IPS-NIHi11 (cell line): ENCODE results near the gene TMPRSS13.
"Not testable (repeated sequence)": the region's sequence is repeated elsewhere in the genome, so short reads cannot be mapped to it uniquely, and the experiment has no call there.

Experiments
- DNase-seq: peaks from one replicate; pipeline ENCODE4 v3.0.0; 2012; ENCODE audit warnings: mixed read lengths, low spot score

TMPRSS13 gene

GRCh38 chr11:117872975-117873827 is 56.0 kb downstream of the TMPRSS13 start:
- no peak for DNase-seq

- no peak for DNase-seq
Measured at GRCh38 chr11:117872420-117872961, 56.7 kb downstream of the TMPRSS13 start.

- no peak for DNase-seq
Measured at GRCh38 chr11:117871784-117872183, 57.4 kb downstream of the TMPRSS13 start.

GRCh38 chr11:117871160-117871559 is 58.0 kb downstream of the TMPRSS13 start:
- no peak for DNase-seq

- DNase-seq: no peak
Measured at GRCh38 chr11:117870103-117870952, 58.9 kb downstream of the TMPRSS13 start.

GRCh38 chr11:117869604-117870003 is 59.6 kb downstream of the TMPRSS13 start:
- DNase-seq: no peak

GRCh38 chr11:117868815-117869561 is 60.2 kb downstream of the TMPRSS13 start:
- no peak for DNase-seq

GRCh38 chr11:117868088-117868487 is 61.1 kb downstream of the TMPRSS13 start:
- no peak for DNase-seq

- no peak for DNase-seq
Measured at GRCh38 chr11:117866526-117866925, 62.7 kb downstream of the TMPRSS13 start.

GRCh38 chr11:117865546-117865945 is 63.7 kb downstream of the TMPRSS13 start:
- DNase-seq: not testable (repeated sequence)

- no peak for DNase-seq
Measured at GRCh38 chr11:117863383-117863782, 65.8 kb downstream of the TMPRSS13 start.

GRCh38 chr11:117862753-117863152 is 66.4 kb downstream of the TMPRSS13 start:
- DNase-seq: no peak

GRCh38 chr11:117862019-117862725 is 67.0 kb downstream of the TMPRSS13 start:
- no peak for DNase-seq

- peak; percentile 94 for DNase-seq
Measured at GRCh38 chr11:117861151-117862018, 67.8 kb downstream of the TMPRSS13 start.

GRCh38 chr11:117860139-117860538 is 69.1 kb downstream of the TMPRSS13 start:
- no peak for DNase-seq

GRCh38 chr11:117859488-117860112 is 69.6 kb downstream of the TMPRSS13 start:
- DNase-seq: no peak

- no peak for DNase-seq
Measured at GRCh38 chr11:117859061-117859460, 70.1 kb downstream of the TMPRSS13 start.

- DNase-seq: no peak
Measured at GRCh38 chr11:117857734-117858414, 71.3 kb downstream of the TMPRSS13 start.
